Keratinocyte (primary cell): Measurements from ENCODE around the gene FRRS1L. TPM values are rescaled to one million over a fixed set of nuclear protein-coding genes. Genes with fewer than 3 reads are reported as not detected.

ENCODE experiments used
- DNase-seq: peaks from one replicate; pipeline ENCODE4 v3.0.0-alpha.2; 2011; ENCODE audit warnings: low read depth, missing footprints, low spot score
- FAIRE-seq: peaks from 2 replicates; lab custom pipeline; 2011; peaks lifted over from hg19 to GRCh38; lab: Jason Lieb, UNC
- H2AFZ ChIP-seq: 2 replicates; pipeline ENCODE4 v1.6.0; 2012; ENCODE audit warnings: low read length, control low read depth, inconsistent platforms; ENCODE audit not compliant: control insufficient read depth
- H3K27ac ChIP-seq: 2 replicates; pipeline ENCODE4 v1.5.1; 2011; ENCODE audit warnings: low read length; ENCODE audit not compliant: control insufficient read depth, insufficient read depth
- H3K27me3 ChIP-seq: 3 replicates; pipeline ENCODE4 v1.6.0; 2011; ENCODE audit warnings: low read length; ENCODE audit not compliant: control insufficient read depth, insufficient read depth; ENCODE audit errors: extremely low read depth
- H3K36me3 ChIP-seq, 2 experiments: 2 replicates in 1 of 2; 3 replicates in 1 of 2; pipeline ENCODE4 v1.5.1; 2011; ENCODE audit warnings: low read length in 2 of 2, mild to moderate bottlenecking in 1 of 2; ENCODE audit not compliant: control insufficient read depth in 2 of 2, insufficient read depth in 2 of 2; ENCODE audit errors: extremely low read depth in 1 of 2
- H3K4me1 ChIP-seq: 3 replicates; pipeline ENCODE4 v1.5.1; 2011; ENCODE audit warnings: low read length; ENCODE audit not compliant: control insufficient read depth, insufficient read depth; ENCODE audit errors: extremely low read depth
- H3K4me2 ChIP-seq: 3 replicates; pipeline ENCODE4 v1.6.0; 2011; ENCODE audit warnings: low read depth, low read length; ENCODE audit not compliant: control insufficient read depth, insufficient read depth; ENCODE audit errors: extremely low read depth
- H3K4me3 ChIP-seq, 3 experiments: fragments of 200-600 bp in 1 of 3; sonication (generic) in 1 of 3; 2 replicates in 2 of 3; 3 replicates in 1 of 3; pipeline ENCODE4 v1.5.1; 2011 to 2016; ENCODE audit warnings: low read length in 3 of 3, mild to moderate bottlenecking in 3 of 3, control low read depth in 2 of 3, inconsistent platforms in 1 of 3, low read depth in 1 of 3, mixed read lengths in 1 of 3, mixed run types in 1 of 3, moderate library complexity in 1 of 3; ENCODE audit not compliant: control insufficient read depth in 2 of 3, insufficient read depth in 2 of 3; ENCODE audit errors: extremely low read depth in 1 of 3
- H3K79me2 ChIP-seq: 2 replicates; pipeline ENCODE4 v1.6.0; 2012; ENCODE audit warnings: low read length; ENCODE audit not compliant: control insufficient read depth, insufficient read depth
- H3K9ac ChIP-seq: 3 replicates; pipeline ENCODE4 v1.6.0; 2011; ENCODE audit warnings: low read length; ENCODE audit not compliant: control insufficient read depth, insufficient read depth; ENCODE audit errors: extremely low read depth
- H3K9me1 ChIP-seq: 3 replicates; pipeline ENCODE4 v1.6.0; 2011; ENCODE audit warnings: low read length; ENCODE audit not compliant: control insufficient read depth, insufficient read depth; ENCODE audit errors: extremely low read depth
- H3K9me3 ChIP-seq: 2 replicates; pipeline ENCODE4 v1.5.1; 2012; ENCODE audit warnings: low read depth, low read length; ENCODE audit not compliant: control insufficient read depth
- H4K20me1 ChIP-seq: 3 replicates; pipeline ENCODE4 v1.6.0; 2011; ENCODE audit warnings: low read length; ENCODE audit not compliant: control insufficient read depth, insufficient read depth; ENCODE audit errors: extremely low read depth
- EZH2 ChIP-seq: IDR thresholded peaks from one replicate; pipeline ENCODE4 v1.6.1; 2012; ENCODE audit warnings: inconsistent platforms, mild to moderate bottlenecking, low read length, moderate library complexity
- dilution Hi-C: fragments of 300-500 bp; cut with MboI; formaldehyde crosslinking; loops from one replicate; pipeline ENCODE4 v1.7.0; 2020; ENCODE audit warnings: low sequenced_read_pairs; ENCODE audit not compliant: extremely low pct_ligation_motif_present
- polyA plus RNA-seq, 5 experiments: library from polyadenylated mRNA; depleted of rRNA in 3 of 5; stranded (reverse) in 3 of 5; stranded (forward) in 1 of 5; unstranded in 1 of 5; fragments of >200 nt; gene quantifications; 1 replicate in 1 of 5; 2 replicates in 3 of 5; 3 replicates in 1 of 5; pipeline versions ENCODE4 v1.2.1 to v1.2.3, GENCODE V29; 2011 to 2012; ENCODE audit warnings: missing spikeins in 2 of 5, low read depth in 1 of 5, low replicate concordance in 1 of 5
- TF ChIP-seq, protein P1 (sequence below), 3 experiments: IDR thresholded peaks in 1 of 3; conservative IDR thresholded peaks in 1 of 3; optimal IDR thresholded peaks in 1 of 3; 2 replicates in 2 of 3; 3 replicates in 1 of 3; pipeline versions ENCODE3 to v1.5.1; 2011; ENCODE audit warnings: low read length in 3 of 3, mild to moderate bottlenecking in 3 of 3, moderate library complexity in 2 of 3, control low read depth in 1 of 3, inconsistent platforms in 1 of 3; ENCODE audit not compliant: insufficient read depth in 2 of 3; ENCODE audit errors: extremely low read depth in 1 of 3

FRRS1L gene
- polyA plus RNA-seq, 1 donor (not counting 4 experiments of a cell fraction or from before 2014, with no cell fraction given): not detected

DNA sequence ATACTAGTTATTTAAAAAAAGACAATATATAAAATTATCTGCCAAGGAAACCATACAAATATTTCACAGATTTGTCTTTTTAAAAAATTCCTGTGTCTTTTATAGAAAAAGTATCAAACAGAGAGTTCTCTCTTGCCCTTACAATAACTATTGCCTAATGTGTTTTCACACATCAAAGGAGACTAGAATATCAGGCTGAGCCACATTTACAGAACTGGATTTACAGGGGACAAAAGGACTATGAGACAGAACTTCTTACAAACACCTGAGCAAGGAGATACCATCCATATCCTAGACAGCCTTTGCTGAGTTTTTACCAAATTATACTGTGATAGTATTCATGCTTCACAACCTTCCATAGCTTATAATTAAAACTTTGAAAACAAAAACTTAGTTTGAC, 81.5 kb downstream of the FRRS1L start:
- DNase-seq: no peak

DNA sequence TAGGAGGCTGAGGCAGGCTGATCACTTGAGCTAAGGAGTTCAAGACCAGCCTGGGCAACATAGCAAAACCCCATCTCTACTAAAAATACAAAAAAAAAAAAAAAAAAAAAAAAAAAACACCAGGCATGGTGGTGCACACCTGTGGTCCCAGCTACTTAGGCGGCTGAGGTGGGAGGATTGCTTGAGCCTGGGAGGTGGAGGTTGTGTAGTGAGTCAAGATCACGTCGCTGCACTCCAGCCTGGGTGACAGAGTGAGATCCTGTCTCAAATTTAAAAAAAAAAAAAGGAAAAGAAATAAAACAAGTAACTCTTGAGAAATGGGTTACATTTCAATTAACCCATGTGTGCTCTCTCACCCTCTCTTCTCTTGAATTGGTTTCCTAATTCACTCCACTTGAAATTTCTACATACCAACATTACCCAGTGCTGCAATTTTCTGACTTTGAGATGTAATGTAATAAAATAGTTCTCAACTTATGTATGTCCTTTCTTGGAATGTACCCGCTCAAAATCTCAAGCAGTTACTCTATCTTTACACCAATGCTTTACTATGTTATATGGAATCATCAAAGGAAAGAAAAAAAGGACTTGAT, 83.1 kb downstream of the FRRS1L start:
- dilution Hi-C loops: loop anchor here (5.0 kb wide), 1 partner anchor 33 kb away; the partner anchor contains the start of gene TMEM245
- peaks cover 3% of the 10 kb centered on the region for H3K79me2 ChIP-seq
- peaks cover 0 to 18% of the 10 kb centered on the region in 2 experiments for H3K36me3 ChIP-seq
- H4K20me1 ChIP-seq: no peaks in the 10 kb centered on the region
- no peak overlapping the region for H3K27ac ChIP-seq
- FAIRE-seq (no peak), DNase-seq (no peak)
- H3K27me3 ChIP-seq: no peaks in the 10 kb centered on the region
- H3K4me1 ChIP-seq: peaks cover 5% of the 10 kb centered on the region
- H2AFZ ChIP-seq: no peak overlapping the region
- no peaks in the 10 kb centered on the region for H3K9me3 ChIP-seq
- H3K9ac ChIP-seq: no peak overlapping the region
- no peak overlapping the region for H3K4me2 ChIP-seq
- H3K9me1 ChIP-seq: no peaks in the 10 kb centered on the region
- TF ChIP-seq EZH2: no peak
- TF ChIP-seq, protein P1, sequence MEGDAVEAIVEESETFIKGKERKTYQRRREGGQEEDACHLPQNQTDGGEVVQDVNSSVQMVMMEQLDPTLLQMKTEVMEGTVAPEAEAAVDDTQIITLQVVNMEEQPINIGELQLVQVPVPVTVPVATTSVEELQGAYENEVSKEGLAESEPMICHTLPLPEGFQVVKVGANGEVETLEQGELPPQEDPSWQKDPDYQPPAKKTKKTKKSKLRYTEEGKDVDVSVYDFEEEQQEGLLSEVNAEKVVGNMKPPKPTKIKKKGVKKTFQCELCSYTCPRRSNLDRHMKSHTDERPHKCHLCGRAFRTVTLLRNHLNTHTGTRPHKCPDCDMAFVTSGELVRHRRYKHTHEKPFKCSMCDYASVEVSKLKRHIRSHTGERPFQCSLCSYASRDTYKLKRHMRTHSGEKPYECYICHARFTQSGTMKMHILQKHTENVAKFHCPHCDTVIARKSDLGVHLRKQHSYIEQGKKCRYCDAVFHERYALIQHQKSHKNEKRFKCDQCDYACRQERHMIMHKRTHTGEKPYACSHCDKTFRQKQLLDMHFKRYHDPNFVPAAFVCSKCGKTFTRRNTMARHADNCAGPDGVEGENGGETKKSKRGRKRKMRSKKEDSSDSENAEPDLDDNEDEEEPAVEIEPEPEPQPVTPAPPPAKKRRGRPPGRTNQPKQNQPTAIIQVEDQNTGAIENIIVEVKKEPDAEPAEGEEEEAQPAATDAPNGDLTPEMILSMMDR (optimal IDR thresholded peaks at IDR 0.05 in 1 of 3, IDR thresholded peaks at IDR 0.05 in 1 of 3, conservative IDR thresholded peaks at IDR 0.05 in 1 of 3; ENCODE audit: extremely low read depth in 1 of 3, insufficient read depth in 2 of 3, low read length in 3 of 3): no peak
- no peak overlapping the region for H3K4me3 ChIP-seq

More for the DNA sequence above, 81.5 kb downstream of the FRRS1L start:
- no peaks in the 10 kb centered on the region for H4K20me1 ChIP-seq
- peaks cover 3% of the 10 kb centered on the region for H3K79me2 ChIP-seq
- H3K4me2 ChIP-seq: no peak overlapping the region
- no peaks in the 10 kb centered on the region for H3K27me3 ChIP-seq
- dilution Hi-C loops: no loop called here
- no peaks in the 10 kb centered on the region for H3K9me1 ChIP-seq
- no peak overlapping the region for H3K27ac ChIP-seq
- TF ChIP-seq EZH2: no peak
- TF ChIP-seq, protein P1 (optimal IDR thresholded peaks at IDR 0.05 in 1 of 3, IDR thresholded peaks at IDR 0.05 in 1 of 3, conservative IDR thresholded peaks at IDR 0.05 in 1 of 3; ENCODE audit: extremely low read depth in 1 of 3, insufficient read depth in 2 of 3, low read length in 3 of 3): no peak
- no peak overlapping the region for H2AFZ ChIP-seq
- no peak for FAIRE-seq
- peaks cover 0 to 14% of the 10 kb centered on the region in 2 experiments for H3K36me3 ChIP-seq
- no peak overlapping the region for H3K9ac ChIP-seq
- H3K4me1 ChIP-seq: peaks cover 5% of the 10 kb centered on the region
- no peaks in the 10 kb centered on the region for H3K9me3 ChIP-seq
- no peak overlapping the region for H3K4me3 ChIP-seq
